Right ventricle myocardium superior (tissue), 1 donor: Measurements from ENCODE around the gene DAB2. TPM values are rescaled to one million over a fixed set of nuclear protein-coding genes. Genes with fewer than 3 reads are reported as not detected.

Source experiments
- ATAC-seq: fragments of 200-7000 bp; cut with Tn5 transposase; one replicate; pipeline ENCODE4 v1.9.1; 2020; ENCODE audit warnings: mild to moderate bottlenecking; ENCODE audit not compliant: poor library complexity
- DNase-seq: peaks from one replicate; pipeline ENCODE4 v3.0.0-alpha.2; 2020
- intact Hi-C: fragments of 100-400 bp; cut with DNase I; formaldehyde crosslinking; loops from one replicate; pipeline ENCODE4 v1.11.2; 2022
- total RNA-seq: library from RNA; stranded (reverse); fragmentation: NEBNext Ultra II Directional; extraction: Animal tissue kit (Norgen Biotek cat#: 25700); gene quantifications from one replicate; pipeline ENCODE4 v1.2.1, GENCODE V29; 2021
- donor health status: DM: no; HTN: yes; CAD: no; lungs with severe emphysema.

DAB2 gene
- total RNA-seq, 1 donor from 2014 or later = 29.9 TPM

DNA sequence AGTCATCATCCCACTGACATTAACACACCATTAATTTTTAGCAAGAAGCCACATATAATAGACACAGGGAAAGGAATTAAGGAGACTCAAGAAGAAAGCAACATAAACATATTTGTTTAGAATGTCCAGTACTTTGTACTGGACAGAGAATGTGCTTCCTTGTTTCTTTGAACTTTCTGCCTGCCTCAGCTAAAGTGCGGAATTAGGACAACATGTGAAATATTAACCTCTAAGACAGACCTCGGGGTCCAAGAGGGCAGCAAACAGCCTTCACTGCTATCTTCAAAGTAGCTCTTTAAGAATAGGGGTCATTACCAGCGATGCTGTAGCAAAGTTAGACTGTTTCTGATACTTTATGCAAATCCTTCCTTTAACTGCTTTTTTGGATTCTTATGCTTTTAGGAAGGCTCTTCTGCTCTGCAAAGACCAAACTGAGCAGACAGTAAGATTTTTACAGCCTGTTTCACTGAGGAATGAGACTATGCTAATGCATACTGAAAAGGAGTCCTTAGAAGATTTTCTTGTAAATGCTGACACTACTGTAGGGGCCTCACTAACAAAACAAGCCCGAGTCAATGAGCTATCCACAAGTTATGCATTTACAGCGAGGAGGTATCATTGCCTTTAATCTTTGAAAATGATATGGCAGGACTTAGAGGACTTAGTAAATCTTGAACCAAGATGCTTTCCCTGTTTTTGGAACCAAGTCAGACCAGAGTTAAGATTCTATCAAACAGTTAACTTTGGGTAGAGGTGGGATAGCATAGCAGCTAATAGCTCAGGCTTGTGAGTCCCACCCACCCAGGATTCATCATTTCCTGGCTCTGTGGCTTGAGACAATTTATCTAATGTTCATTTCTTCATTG lies 23.8 kb downstream of the DAB2 start:
- DNase-seq = no peak
- no peak for ATAC-seq
- intact Hi-C loops = no loop called here

DNA sequence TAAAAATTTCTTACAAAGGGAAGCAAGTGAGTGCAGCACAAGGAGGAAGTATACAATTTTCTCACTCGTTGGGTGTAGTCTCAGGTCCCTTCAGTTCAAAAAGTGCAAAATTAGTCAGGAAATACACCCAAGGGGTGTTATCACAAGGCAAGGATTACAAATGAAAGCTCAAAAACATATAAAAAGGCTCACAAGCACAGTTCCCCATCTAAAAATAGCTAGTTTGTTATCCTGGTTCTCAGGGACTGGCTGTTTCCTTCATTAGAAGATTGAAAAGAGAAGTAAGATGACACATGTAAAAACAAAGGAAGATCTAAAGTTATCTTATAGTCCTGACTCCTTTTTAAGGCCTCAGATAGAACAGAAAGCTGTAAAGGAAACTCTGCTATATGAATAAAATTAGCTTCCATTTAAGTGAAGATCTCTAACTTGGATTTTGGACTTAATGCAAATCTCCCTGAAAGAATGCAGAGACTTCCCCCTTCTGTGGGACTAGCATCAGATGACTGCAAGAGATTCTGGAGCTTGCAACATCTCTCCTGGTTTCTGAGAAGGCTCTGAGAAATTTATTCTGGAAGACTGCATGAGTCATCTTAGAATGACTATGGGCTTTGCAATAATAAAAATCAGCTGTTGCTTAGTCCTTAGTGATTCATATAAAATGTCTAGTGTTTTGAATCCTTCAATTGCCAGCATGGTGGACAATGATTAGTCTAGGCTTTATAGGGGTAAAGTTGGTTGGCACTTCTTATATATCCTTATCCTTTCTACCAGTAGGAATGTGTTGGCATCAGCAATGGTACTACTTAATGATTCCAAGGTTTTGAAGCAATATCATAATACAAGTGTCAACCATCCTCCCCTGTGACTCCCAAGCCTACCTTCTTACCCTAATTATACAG lies 25.4 kb downstream of the DAB2 start:
- DNase-seq (no peak), ATAC-seq (peak; percentile 92)
- intact Hi-C loops = no loop called here

DNA sequence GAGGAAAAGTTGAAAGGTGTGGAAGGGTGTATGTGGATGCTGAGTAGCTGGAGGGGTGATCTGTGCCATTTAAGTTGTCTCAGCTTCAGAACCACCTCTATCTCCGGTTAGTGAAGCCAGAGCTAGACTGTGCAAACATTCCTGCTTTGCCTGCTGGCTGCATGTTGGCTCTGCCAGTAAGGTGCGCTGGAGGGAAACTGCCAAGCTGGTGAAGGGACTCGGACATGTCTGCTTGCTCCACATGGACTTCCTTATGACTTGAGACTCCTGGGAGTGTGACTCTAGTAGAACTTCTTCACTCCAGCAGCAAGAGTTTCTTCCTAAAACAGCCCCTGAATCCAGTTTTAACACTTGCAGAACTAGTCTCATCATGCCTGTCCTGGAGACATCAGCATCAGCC lies 27.9 kb downstream of the DAB2 start:
- intact Hi-C loops = no loop called here
- ATAC-seq (no peak), DNase-seq (no peak)

DNA sequence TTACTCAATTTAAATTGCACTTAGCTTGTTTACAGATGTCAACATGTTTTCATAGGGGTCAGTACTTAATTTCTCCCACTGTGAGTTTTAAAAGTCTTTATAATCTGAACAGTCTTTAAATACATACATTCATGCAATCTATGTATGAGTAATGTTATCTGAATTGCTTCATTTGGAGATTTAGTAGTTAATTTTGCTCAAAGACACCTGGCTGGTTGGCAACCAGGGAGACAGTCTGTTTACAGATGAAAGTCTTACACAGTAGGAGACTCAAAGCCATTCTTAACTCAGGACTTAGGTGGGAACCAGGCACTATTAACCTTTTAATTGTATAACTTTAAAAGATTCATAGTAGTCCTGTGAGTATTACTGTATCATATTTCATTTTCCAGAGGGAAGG lies 29.3 kb downstream of the DAB2 start:
- ATAC-seq (no peak), DNase-seq (no peak)
- intact Hi-C loops = no loop called here

GRCh38 chr5:39394946-39395345 lies 29.8 kb downstream of the DAB2 start:
- ATAC-seq (no peak), DNase-seq (no peak)
- intact Hi-C loops = no loop called here

- ATAC-seq (no peak), DNase-seq (no peak)
- intact Hi-C loops = no loop called here
These were observed 33.8 kb downstream of the DAB2 start for GRCh38 chr5:39390945-39391344.

- DNase-seq (no peak), ATAC-seq (no peak)
- intact Hi-C loops = no loop called here
These were observed 37.5 kb downstream of the DAB2 start for GRCh38 chr5:39387293-39387692.

DNA sequence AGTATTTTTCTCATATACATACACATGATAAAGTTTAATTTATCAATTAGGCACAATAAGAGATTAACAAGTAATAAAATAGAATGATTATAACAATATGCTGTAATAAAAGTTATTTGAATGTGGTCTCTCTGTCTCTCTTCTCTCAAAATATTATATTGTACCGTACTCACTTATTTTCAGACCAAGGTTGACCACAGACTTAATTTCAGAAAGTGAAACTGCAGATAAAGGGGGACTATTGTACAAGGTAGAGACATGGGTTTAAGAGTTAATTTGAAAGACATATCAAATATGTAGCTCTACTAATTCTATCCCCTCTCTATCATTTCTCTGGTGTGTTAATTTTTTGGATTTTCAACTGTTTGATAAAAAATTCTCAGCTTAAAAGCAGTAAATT lies 40.5 kb downstream of the DAB2 start:
- DNase-seq = no peak
- ATAC-seq = no peak
- intact Hi-C loops = no loop called here

- ATAC-seq = no peak
- DNase-seq = no peak
- intact Hi-C loops = no loop called here
These were observed 43.4 kb downstream of the DAB2 start for GRCh38 chr5:39381376-39381775.

- intact Hi-C loops = loop anchor here (5.0 kb wide), 1 partner anchor 168 kb away; no protein-coding TSS in a partner anchor
- no peak for DNase-seq
- ATAC-seq = peak; percentile 51
These were observed 45.1 kb downstream of the DAB2 start for GRCh38 chr5:39379693-39380092.

DNA sequence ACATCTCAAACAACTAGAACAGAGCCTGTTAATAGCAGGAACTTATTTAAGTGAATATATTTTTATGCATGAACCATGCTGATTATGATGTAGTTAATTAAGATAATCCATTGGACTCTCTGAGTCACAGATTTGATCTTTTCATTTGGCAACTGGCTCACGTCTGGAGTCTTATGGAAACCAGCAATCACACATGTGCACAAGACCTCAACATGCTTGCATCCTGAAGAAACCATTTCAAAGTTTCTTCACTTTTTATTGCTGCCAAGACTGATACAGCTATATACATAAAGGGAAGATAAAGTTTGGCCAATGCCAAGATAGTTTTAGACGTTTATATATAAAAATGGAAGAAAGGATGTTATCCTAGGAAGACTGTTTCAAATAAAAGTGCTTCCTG lies 47.2 kb downstream of the DAB2 start:
- DNase-seq (no peak), ATAC-seq (no peak)
- intact Hi-C loops = loop anchor here (5.0 kb wide), 1 partner anchor 170 kb away; no protein-coding TSS in a partner anchor

DNA sequence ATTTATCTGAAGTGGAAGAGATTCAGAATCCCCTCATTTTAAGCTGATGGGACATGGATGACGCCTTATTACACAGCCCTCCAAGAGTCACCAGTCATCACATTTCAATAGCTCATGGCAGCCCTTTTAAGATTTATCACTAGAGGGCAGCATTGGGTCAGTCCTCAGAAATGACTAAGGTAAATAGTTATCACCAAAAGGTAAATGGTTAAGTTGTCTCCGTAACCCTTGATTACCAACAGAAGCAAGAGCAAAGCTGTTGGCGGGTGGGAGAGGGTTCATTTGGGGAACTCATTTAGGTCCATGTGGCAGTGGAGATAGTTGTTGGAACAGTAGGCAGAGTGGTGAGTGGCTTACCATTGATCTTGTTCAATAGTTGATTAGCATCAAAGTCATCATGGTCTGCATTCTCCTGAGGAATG lies 48.5 kb downstream of the DAB2 start:
- intact Hi-C loops = loop anchor here (5.0 kb wide), 1 partner anchor 171 kb away; no protein-coding TSS in a partner anchor
- DNase-seq = no peak
- peak; percentile 68 for ATAC-seq

DNA sequence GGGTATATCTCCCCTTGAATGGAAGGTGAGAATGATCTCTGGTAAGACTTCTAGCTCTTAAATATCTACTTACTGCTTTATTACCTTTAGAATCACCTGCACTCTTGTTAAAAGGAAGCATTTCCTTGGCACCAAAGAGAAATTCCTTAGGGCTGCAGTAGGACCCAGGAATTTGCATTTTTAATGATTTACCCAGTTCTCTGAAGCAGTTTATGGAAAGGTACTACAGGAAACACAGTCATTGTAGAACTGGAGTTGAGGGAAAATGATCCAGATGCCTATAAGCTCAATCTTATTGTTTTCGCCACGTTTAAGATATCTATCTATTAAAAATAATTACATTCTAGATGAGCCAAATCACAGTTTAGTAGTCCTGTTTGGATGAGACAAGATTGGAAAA lies 51.0 kb downstream of the DAB2 start:
- intact Hi-C loops = no loop called here
- DNase-seq (no peak), ATAC-seq (no peak)

- ATAC-seq = no peak
- no peak for DNase-seq
- intact Hi-C loops = no loop called here
These were observed 53.5 kb downstream of the DAB2 start for GRCh38 chr5:39371367-39371635.

- DNase-seq (no peak), ATAC-seq (no peak)
- intact Hi-C loops = no loop called here
These were observed 54.0 kb downstream of the DAB2 start for GRCh38 chr5:39370555-39371366.

- DNase-seq (no peak), ATAC-seq (no peak)
- intact Hi-C loops = no loop called here
These were observed 55.5 kb downstream of the DAB2 start for GRCh38 chr5:39369123-39369815.

- ATAC-seq (no peak), DNase-seq (no peak)
- intact Hi-C loops = no loop called here
These were observed 56.7 kb downstream of the DAB2 start for GRCh38 chr5:39368116-39368515.

DNA sequence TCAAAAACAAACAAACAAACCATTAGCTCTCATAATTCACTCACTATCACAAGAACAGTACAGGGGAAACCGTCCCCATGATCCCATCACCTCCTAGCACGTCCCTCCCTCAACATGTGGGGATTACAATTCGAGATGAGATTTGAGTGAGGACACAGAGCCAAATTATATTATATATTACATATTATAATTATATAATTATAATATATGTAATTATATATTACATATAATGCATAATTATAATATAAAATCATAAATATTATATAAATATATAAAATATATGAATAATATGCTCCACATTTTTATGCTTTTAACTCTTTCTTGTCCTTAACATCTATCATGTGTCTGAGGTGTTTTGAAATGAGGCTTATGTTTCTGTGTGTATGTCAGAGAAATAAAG lies 57.1 kb downstream of the DAB2 start:
- DNase-seq (no peak), ATAC-seq (no peak)
- intact Hi-C loops = no loop called here

DNA sequence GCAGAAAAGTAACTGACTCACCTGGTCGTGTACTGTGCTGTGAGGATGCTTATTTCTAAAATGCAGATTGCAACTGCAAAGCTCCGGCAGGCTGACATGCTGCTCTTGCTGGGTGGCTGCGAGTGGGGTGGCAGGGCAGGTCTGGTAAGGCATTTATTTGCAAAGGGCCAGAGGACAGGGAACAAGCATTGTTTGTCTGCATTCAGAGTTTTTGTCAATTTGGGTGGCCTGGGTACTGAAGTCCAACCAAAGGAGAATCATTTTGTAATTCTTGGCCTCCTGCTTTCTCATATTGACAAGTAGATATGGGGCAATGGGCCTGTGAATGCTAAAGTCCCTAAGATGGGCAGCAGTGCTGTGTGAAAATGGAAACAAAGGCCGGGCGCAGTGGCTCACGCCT lies 60.4 kb downstream of the DAB2 start, which contains the start of gene C9:
Gene C9, minus strand, starts transcription at position 129 of the 400 bp plus-strand sequence. Its CDS starts 31 bp downstream, at position 98.
- ATAC-seq = no peak
- DNase-seq = no peak
- intact Hi-C loops = no loop called here
